Fibroblast of skin of abdomen (primary cell): ENCODE measurements around the gene LATS1. TPM values are rescaled to one million over a fixed set of nuclear protein-coding genes. Genes with fewer than 3 reads are reported as not detected.
"Not testable (repeated sequence)": the region's sequence is repeated elsewhere in the genome, so short reads cannot be mapped to it uniquely, and the experiment has no call there.

Experiments used
- DNase-seq: peaks from one replicate; pipeline ENCODE4 v3.0.0-alpha.2; 2013
- polyA plus RNA-seq, 2 experiments: library from polyadenylated mRNA; unstranded; fragments of 120-200 nt; gene quantifications; one replicate each; pipeline ENCODE4 v1.2.1, GENCODE V29; 2013; ENCODE audit not compliant: insufficient read length in 2 of 2

LATS1 gene
- polyA plus RNA-seq (2013, experiment 1 of 2; ENCODE audit: insufficient read length), result 12.7 TPM
- 11.8 TPM for polyA plus RNA-seq (2013, experiment 2 of 2; ENCODE audit: insufficient read length)

DNA sequence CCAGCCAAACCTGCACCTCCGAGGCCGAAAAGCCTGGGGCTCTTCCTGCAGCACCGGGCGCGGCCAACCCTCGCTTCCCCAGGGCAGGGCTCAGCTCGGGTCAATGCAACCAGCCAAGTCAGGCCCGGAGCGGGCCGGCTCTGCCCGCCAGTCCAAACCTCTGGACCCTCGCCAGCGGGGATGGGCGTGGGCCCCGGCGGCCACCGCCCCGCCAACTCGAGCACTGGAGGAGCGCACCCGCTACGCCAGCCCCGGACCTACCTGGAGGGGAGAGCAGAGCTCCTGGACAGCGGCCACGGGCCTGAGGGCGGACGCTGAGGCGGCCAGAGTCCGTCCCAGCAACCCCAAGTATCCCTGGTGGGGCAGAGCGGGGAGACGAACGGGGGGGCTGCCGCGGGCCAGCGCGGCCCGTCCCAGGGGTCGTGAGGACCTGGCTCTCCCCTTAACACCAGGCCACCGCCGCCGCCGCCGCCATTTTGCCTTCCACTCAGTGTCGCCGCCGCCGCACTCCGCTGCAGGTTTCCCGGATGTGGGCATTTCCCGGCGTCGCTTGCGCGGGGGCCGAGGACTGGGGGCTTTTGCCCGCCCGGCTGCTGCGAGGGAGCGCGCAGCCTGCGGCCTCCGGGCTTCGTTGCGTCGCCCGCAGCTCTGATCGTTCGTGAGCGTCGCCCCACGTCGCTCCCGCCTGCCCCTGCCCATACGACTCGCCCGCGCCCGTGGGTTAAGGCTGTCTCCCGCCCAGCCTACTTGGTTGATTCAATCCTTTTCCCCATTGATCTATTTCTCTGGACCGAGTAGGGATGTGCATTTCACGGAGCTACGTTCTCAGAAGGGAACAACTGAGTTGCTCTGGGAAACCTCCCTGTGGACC is at the start of gene LATS1:
LATS1 (minus strand) TSS at position 514 of the 871 bp plus-strand sequence. CDS start 15,975 bp downstream, outside the sequence.
- DNase-seq, result peak; percentile 87

- DNase-seq, result peak; percentile 18
Measured at GRCh38 chr6:149766156-149766769, 48.4 kb upstream of the LATS1 start.

DNA sequence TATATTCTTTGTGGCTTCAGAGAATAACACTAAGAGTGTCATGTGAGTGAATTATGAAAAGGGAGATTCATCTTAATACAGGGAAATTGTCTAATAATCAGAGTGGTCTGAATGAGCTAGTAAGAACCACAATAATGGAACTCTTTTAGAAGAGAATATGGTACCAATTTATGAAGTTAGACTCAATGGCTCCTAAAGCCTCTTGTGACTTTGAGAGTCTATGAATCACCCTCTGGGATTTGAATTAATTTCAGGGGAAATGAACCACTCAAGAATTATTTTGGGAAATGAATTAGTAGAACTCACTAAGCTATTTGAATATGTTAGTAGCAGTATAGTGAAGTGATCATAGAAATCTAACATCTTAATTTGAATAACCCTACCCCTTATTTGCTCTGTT is 46.0 kb upstream of the LATS1 start:
- DNase-seq, result peak; percentile 34

DNA sequence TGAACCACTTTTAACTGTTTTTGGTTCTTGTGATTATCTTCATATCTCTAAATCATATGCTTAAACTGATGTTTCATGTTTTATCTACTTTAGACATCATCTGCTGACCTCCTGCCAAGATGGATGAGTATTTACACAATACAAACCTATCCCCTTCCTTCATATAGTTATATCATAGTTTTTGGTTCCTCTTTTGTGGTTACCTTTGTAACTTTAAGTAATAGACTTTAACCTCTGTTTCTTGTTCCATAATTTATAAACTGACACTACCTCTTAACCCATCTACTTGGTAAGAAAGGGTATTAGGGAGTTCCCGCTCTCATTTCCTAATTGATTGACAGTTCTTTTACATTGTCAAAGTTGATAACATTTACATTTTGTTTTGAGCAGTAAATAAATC is 43.5 kb upstream of the LATS1 start:
- no peak for DNase-seq

GRCh38 chr6:149756261-149756636 is 38.3 kb upstream of the LATS1 start:
- DNase-seq, result no peak

GRCh38 chr6:149755300-149756260 is 37.7 kb upstream of the LATS1 start:
- no peak for DNase-seq

DNA sequence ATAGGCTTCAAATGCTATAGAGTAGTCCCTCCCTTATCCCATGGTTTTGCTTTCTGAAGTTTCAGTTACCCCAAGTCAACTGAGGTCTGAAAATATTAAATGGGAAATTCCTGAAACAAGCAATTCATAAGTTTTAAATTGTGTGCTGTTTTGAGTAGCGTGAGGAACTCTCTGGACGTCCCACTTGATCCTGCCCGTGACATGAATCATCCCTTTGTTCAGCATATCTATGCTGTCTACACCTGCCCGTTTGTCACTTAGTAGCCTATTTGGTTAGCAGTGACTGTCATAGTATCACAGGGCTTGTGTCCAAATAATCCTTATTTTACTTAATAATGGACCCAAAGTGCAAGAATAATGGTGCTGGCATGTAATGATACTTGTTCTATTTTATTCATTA is 36.6 kb upstream of the LATS1 start:
- DNase-seq, result no peak

- DNase-seq, result not testable (repeated sequence)
Measured at GRCh38 chr6:149753374-149753637, 35.4 kb upstream of the LATS1 start.

GRCh38 chr6:149752600-149753373 is 34.9 kb upstream of the LATS1 start:
- DNase-seq, result no peak

GRCh38 chr6:149751920-149752319 is 34.0 kb upstream of the LATS1 start:
- not testable (repeated sequence) for DNase-seq

DNA sequence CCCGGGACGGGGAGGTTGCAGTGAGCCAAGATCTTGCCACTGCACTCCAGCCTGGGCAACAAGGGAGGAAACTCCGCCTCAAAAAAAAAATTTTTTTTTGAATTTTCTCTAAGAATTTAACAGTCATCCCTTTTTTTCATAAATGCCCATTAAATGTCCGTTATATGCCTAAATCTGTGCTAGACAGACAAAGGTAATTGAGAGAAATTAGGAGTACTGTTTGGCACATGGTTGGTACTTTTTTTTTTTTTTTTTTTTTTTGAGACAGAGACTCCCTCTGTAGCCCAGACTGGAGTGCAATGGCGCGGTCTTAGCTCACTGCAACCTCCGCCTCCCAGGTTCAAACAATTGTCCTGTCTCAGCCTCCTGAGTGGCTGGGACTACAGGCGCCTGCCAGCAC is 33.3 kb upstream of the LATS1 start:
- DNase-seq, result no peak

DNA sequence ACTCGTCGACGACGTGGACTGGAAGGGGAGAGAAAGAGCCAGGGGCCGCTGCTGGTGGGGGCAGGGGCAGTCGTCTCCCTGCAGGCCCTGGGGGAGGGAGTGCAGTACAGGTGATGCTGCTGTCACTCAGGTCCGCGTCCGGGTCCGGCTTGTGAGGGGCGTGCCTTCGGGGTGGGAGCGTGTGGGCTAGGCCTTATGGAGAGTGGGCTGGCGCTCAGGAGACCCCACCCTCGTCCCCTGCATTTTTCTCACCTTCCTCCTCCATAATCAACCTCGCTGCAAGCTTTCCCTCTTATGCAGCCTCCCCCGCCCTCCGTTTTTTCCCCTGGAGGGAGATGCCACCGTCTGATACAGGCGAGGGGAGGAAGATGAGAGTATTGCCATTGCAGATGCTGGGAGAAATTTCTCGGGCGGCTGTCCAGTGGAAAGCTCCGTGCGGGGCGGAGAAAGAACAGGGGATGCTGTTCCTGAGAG is 32.3 kb upstream of the LATS1 start:
- DNase-seq, result peak; percentile 36

DNA sequence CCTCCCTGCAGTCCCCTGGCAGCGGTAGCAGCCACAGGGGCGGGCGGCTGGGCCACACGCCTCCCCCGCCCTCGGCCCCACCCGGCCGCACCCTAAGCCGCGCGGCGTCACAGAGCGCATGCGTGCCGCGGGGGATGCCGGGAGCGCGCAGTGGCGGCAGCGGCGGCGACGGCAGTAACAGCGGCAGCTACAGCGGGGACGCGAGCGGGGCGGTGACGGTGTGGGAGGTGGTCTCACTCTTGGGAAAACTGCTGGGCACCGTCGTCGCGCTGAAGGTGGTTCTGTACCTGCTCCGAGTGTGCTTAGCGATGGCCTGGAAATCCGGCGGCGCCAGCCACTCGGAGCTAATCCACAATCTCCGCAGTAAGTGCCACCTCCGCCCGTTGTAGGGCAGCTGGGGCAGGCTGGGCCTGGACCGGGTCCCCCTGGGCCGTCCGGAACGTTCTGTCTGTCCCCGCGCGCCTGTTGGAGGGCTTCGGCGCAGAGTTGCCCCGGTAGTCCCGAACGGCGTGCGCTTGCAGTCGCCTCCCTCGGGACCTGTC is 31.8 kb upstream of the LATS1 start, which contains the start of gene PCMT1:
PCMT1 (plus strand) TSS at position 148 of the 542 bp plus-strand sequence; CDS start at position 309, 161 bp downstream.
- DNase-seq, result peak; percentile 91

DNA sequence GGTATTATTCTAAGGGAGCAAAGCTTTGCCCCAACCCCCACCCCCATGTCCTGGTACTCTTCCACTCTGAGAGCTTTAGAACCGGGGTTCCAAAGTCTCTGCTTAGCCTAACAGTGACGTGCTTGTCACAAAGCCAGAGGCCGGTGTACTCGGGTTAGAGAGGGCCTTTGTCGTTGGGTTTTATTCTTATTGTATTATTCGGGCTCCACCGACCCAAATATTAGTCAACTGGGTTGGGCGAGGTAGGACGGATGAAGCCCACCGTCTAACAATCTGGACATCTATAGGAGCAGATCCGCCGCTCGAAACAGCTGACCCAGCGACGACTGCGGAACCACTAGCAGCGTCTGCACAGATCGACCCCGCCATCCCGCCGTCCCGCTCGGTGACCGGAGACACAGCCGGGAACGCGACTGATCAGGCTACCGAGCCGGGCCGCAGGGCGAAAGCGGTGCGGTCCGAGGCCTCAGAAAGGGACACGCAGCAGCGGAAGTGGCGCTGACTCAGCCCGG is 31.2 kb upstream of the LATS1 start:
- DNase-seq, result not testable (repeated sequence)

DNA sequence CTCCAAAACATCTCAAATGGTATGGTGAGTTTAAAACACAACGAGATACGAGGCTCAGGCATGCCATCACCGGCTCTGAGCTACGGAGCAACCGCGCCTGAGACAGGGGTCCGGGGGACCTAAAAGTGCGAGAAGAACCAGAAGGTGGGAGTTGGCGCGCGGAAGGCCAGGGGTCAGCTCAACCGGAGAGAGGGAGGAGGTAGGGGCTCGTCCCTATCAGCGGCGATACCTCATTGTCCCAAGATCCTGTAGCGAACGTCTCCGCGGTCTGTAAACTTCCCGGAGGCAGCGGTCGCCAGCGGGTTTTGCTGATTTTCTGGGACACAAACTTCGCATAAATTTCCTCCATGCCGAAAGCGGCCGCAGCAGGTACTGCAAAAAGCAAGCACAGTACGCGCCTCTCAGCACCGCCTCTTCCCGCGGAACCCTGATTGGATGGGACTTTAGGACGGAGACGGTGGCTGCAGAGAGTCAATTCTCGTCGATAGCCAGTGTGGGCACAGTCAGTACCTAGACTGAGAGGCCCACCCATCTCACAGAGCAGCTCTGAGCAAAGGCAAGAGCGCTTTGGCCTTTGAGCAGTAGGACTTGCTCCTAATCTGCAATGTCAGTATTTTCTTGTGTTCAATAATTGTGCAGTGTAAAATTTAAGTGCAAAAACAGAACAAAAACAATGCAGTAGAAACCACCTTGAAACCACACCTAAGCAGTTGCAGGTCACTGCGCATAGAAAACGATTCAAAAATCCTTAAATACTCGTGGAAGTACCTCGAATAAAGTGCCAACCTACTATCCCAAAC is 28.4 kb upstream of the LATS1 start, which contains the start of gene NUP43:
NUP43 (minus strand) TSS at position 383 of the 800 bp plus-strand sequence; CDS start at position 349, 34 bp downstream.
- peak; percentile 97 for DNase-seq

DNA sequence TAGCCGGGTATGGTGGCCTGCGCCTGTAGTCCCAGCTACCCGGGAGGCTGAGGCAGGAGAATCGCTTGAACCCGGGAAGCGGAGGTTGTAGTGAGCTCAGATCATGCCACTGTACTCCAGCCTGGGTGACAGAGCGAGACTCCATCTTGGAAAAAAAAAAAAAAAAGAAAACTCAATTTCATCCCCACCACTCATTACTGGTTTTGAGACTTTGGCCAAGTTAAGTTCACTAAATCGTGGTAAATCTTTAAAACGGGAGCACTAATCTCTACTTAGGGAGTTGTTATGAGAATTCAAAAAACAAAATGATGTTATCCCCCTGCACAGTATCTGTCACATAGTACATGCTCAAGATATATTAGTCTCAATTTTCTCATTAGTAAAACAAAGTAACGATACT is 27.4 kb upstream of the LATS1 start:
- not testable (repeated sequence) for DNase-seq

DNA sequence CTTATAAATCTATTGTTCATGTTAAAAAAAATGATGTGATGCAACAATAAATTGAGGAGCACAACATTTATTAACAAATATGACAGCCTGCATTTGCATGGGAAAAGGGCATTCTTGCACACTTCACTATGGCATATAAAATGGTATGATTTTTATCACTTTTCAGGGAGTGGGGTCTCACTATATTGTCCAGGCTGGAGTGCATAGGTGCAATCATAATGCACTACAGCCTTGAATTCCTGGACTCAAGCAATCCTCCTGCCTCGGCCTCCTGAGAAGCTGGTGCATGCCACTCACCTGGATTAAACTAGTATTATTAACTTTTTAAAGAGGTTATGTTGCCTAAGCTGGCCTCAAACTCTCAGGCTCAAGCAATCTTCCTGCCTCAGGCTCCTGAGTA is 17.0 kb upstream of the LATS1 start:
- no peak for DNase-seq

DNA sequence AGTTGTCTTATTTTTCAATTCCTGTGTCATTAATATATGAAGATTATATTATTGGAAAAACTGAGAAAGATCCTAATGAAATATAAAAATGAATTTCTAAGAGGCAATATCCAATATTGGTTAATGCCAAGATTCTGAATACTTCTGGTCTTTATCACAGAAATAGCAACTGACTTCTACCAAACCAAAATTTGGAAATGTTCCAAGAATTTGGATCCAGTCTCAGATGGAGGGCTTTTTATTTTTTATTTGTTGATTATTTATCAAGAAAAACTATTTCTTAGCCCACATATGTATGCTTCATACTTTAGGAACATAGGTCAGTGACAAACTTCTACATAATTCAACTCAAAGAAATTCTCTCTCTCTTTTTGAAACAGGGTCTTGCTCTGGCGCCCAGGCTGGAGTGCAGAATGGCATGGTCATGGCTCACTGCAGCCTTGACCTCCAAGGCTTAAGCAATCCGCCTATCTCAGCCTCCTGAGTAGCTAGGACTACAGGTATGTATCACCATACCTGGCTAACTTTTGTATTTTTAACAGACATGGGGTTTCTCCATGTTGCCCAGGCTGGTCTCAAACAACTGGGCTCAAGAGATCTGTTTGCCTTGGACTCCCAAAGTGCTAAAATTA is 15.3 kb upstream of the LATS1 start:
- DNase-seq, result no peak

DNA sequence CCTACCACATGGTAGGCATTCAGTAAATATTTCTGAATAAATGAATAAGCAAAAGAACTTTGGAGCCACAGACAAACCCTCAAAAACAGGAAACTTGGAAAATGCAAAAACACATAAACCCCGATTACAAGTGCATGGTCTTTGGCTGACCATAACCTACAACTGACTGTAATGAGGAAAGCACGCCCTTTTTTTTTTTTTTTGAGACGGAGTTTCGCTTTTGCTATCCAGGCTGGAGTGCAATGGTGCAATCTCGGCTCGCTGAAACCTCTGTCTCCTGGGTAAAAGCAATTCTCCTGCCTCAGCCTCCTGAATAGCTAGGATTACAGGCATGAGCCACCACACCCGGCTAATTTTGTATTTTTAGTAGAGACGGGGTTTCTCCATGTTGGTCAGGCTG is 11.9 kb upstream of the LATS1 start:
- DNase-seq, result no peak
